ENCODE measurements around the gene TBCD.
"Not testable (repeated sequence)": the region's sequence is repeated elsewhere in the genome, so short reads cannot be mapped to it uniquely, and the experiment has no call there.

Gene TBCD

GRCh38 chr17:82775001-82775823 is 23.3 kb downstream of the TBCD start:
- peaks cover 3% of the 10 kb centered on the region for H3K4me1 ChIP-seq (ENCODE audit: control insufficient read depth, insufficient read depth, low read length, unreplicated experiment)

GRCh38 chr17:82776454-82776853 is 24.6 kb downstream of the TBCD start:
- Histone ChIP-seq H3K79me2 (ENCODE audit: control insufficient read depth, insufficient read depth, low read length, unreplicated experiment) (no peaks in the 10 kb centered on the region), H3K36me3 (ENCODE audit: insufficient read depth, low read length) (no peaks in the 10 kb centered on the region), H2AFZ (ENCODE audit: low read length, unreplicated experiment) (no peak overlapping the region), H3K4me1 (ENCODE audit: control insufficient read depth, insufficient read depth, low read length, unreplicated experiment) (peaks cover 3% of the 10 kb centered on the region), H3K27ac (ENCODE audit: low read depth, low read length) (no peak overlapping the region), H3K4me3 (ENCODE audit: low read depth, low read length) (no peak overlapping the region), H3K27me3 (ENCODE audit: insufficient read depth, low read length) (no peaks in the 10 kb centered on the region)

More at GRCh38 chr17:82775001-82775823, 23.3 kb downstream of the TBCD start:
- Histone ChIP-seq H3K79me2 (ENCODE audit: control insufficient read depth, insufficient read depth, low read length, unreplicated experiment) (no peaks in the 10 kb centered on the region), H2AFZ (ENCODE audit: low read length, unreplicated experiment) (peak overlapping the region; percentile 14), H3K36me3 (ENCODE audit: insufficient read depth, low read length) (no peaks in the 10 kb centered on the region), H3K4me3 (ENCODE audit: low read depth, low read length) (no peak overlapping the region), H3K27ac (ENCODE audit: low read depth, low read length) (no peak overlapping the region), H3K27me3 (ENCODE audit: insufficient read depth, low read length) (no peaks in the 10 kb centered on the region)

- not testable (repeated sequence) for H3K27me3 ChIP-seq (ENCODE audit: insufficient read depth, low read length); H3K4me3 ChIP-seq (ENCODE audit: low read depth, low read length); H3K4me1 ChIP-seq (ENCODE audit: control insufficient read depth, insufficient read depth, low read length, unreplicated experiment); H3K36me3 ChIP-seq (ENCODE audit: insufficient read depth, low read length); H3K27ac ChIP-seq (ENCODE audit: low read depth, low read length); H2AFZ ChIP-seq (ENCODE audit: low read length, unreplicated experiment); H3K79me2 ChIP-seq (ENCODE audit: control insufficient read depth, insufficient read depth, low read length, unreplicated experiment)
Measured at GRCh38 chr17:82777778-82778375, 26.0 kb downstream of the TBCD start.

- Histone ChIP-seq H3K36me3 (ENCODE audit: insufficient read depth, low read length) (no peaks in the 10 kb centered on the region), H3K4me1 (ENCODE audit: control insufficient read depth, insufficient read depth, low read length, unreplicated experiment) (no peaks in the 10 kb centered on the region), H3K27me3 (ENCODE audit: insufficient read depth, low read length) (no peaks in the 10 kb centered on the region), H3K27ac (ENCODE audit: low read depth, low read length) (no peak overlapping the region), H2AFZ (ENCODE audit: low read length, unreplicated experiment) (no peak overlapping the region), H3K4me3 (ENCODE audit: low read depth, low read length) (no peak overlapping the region), H3K79me2 (ENCODE audit: control insufficient read depth, insufficient read depth, low read length, unreplicated experiment) (no peaks in the 10 kb centered on the region)
Measured at GRCh38 chr17:82779541-82779940, 27.7 kb downstream of the TBCD start.

GRCh38 chr17:82780195-82780594 is 28.3 kb downstream of the TBCD start:
- Histone ChIP-seq H2AFZ (ENCODE audit: low read length, unreplicated experiment) (no peak overlapping the region), H3K36me3 (ENCODE audit: insufficient read depth, low read length) (no peaks in the 10 kb centered on the region), H3K27me3 (ENCODE audit: insufficient read depth, low read length) (no peaks in the 10 kb centered on the region), H3K4me1 (ENCODE audit: control insufficient read depth, insufficient read depth, low read length, unreplicated experiment) (no peaks in the 10 kb centered on the region), H3K79me2 (ENCODE audit: control insufficient read depth, insufficient read depth, low read length, unreplicated experiment) (no peaks in the 10 kb centered on the region), H3K27ac (ENCODE audit: low read depth, low read length) (no peak overlapping the region), H3K4me3 (ENCODE audit: low read depth, low read length) (no peak overlapping the region)

- no peaks in the 10 kb centered on the region for H3K4me1 ChIP-seq (ENCODE audit: control insufficient read depth, insufficient read depth, low read length, unreplicated experiment)
- no peaks in the 10 kb centered on the region for H3K36me3 ChIP-seq (ENCODE audit: insufficient read depth, low read length)
Measured at GRCh38 chr17:82780971-82781893, 29.4 kb downstream of the TBCD start.

GRCh38 chr17:82781894-82782274 is 30.0 kb downstream of the TBCD start:
- H3K36me3 ChIP-seq (ENCODE audit: insufficient read depth, low read length): no peaks in the 10 kb centered on the region
- no peak overlapping the region for H3K27ac ChIP-seq (ENCODE audit: low read depth, low read length)
- no peak overlapping the region for H2AFZ ChIP-seq (ENCODE audit: low read length, unreplicated experiment)

More at GRCh38 chr17:82780971-82781893, 29.4 kb downstream of the TBCD start:
- no peak overlapping the region for H3K27ac ChIP-seq (ENCODE audit: low read depth, low read length)
- no peaks in the 10 kb centered on the region for H3K79me2 ChIP-seq (ENCODE audit: control insufficient read depth, insufficient read depth, low read length, unreplicated experiment)
- no peaks in the 10 kb centered on the region for H3K27me3 ChIP-seq (ENCODE audit: insufficient read depth, low read length)
- no peak overlapping the region for H3K4me3 ChIP-seq (ENCODE audit: low read depth, low read length)
- H2AFZ ChIP-seq (ENCODE audit: low read length, unreplicated experiment): no peak overlapping the region

GRCh38 chr17:82782657-82783207 is 30.9 kb downstream of the TBCD start:
- no peaks in the 10 kb centered on the region for H3K79me2 ChIP-seq (ENCODE audit: control insufficient read depth, insufficient read depth, low read length, unreplicated experiment)
- no peaks in the 10 kb centered on the region for H3K27me3 ChIP-seq (ENCODE audit: insufficient read depth, low read length)
- H3K4me3 ChIP-seq (ENCODE audit: low read depth, low read length): no peak overlapping the region
- H3K4me1 ChIP-seq (ENCODE audit: control insufficient read depth, insufficient read depth, low read length, unreplicated experiment): no peaks in the 10 kb centered on the region
- H3K27ac ChIP-seq (ENCODE audit: low read depth, low read length): no peak overlapping the region
- no peaks in the 10 kb centered on the region for H3K36me3 ChIP-seq (ENCODE audit: insufficient read depth, low read length)
- no peak overlapping the region for H2AFZ ChIP-seq (ENCODE audit: low read length, unreplicated experiment)

More at GRCh38 chr17:82781894-82782274, 30.0 kb downstream of the TBCD start:
- H3K4me1 ChIP-seq (ENCODE audit: control insufficient read depth, insufficient read depth, low read length, unreplicated experiment): no peaks in the 10 kb centered on the region
- no peak overlapping the region for H3K4me3 ChIP-seq (ENCODE audit: low read depth, low read length)
- H3K79me2 ChIP-seq (ENCODE audit: control insufficient read depth, insufficient read depth, low read length, unreplicated experiment): no peaks in the 10 kb centered on the region
- H3K27me3 ChIP-seq (ENCODE audit: insufficient read depth, low read length): no peaks in the 10 kb centered on the region

GRCh38 chr17:82783498-82783897 is 31.6 kb downstream of the TBCD start:
- Histone ChIP-seq H3K4me1 (ENCODE audit: control insufficient read depth, insufficient read depth, low read length, unreplicated experiment) (no peaks in the 10 kb centered on the region), H2AFZ (ENCODE audit: low read length, unreplicated experiment) (no peak overlapping the region), H3K4me3 (ENCODE audit: low read depth, low read length) (no peak overlapping the region), H3K27me3 (ENCODE audit: insufficient read depth, low read length) (no peaks in the 10 kb centered on the region), H3K79me2 (ENCODE audit: control insufficient read depth, insufficient read depth, low read length, unreplicated experiment) (no peaks in the 10 kb centered on the region), H3K27ac (ENCODE audit: low read depth, low read length) (no peak overlapping the region), H3K36me3 (ENCODE audit: insufficient read depth, low read length) (no peaks in the 10 kb centered on the region)

GRCh38 chr17:82785581-82785980 is 33.7 kb downstream of the TBCD start:
- H3K4me3 ChIP-seq (ENCODE audit: low read depth, low read length); H3K27ac ChIP-seq (ENCODE audit: low read depth, low read length); H3K36me3 ChIP-seq (ENCODE audit: insufficient read depth, low read length); H3K79me2 ChIP-seq (ENCODE audit: control insufficient read depth, insufficient read depth, low read length, unreplicated experiment); H3K4me1 ChIP-seq (ENCODE audit: control insufficient read depth, insufficient read depth, low read length, unreplicated experiment); H3K27me3 ChIP-seq (ENCODE audit: insufficient read depth, low read length); H2AFZ ChIP-seq (ENCODE audit: low read length, unreplicated experiment): not testable (repeated sequence)

Measured in ACC112 (cell line).